ENCODE measurements around the gene ZNF746.

ZNF746 gene

GRCh38 chr7:149497467-149498261, at the start of gene ZNF746:
Gene ZNF746, minus strand, starts transcription at chr7:149497809. Its CDS starts 273 bp downstream, at chr7:149497536.
- peak; percentile 58 for DNase-seq (ENCODE audit: extremely low read depth, low read depth)
- TF ChIP-seq CTCF (IDR thresholded peaks at IDR 0.05; ENCODE audit: low read depth, low read length) = peak; percentile 41

- no peak for DNase-seq (ENCODE audit: extremely low read depth, low read depth)
- TF ChIP-seq CTCF (IDR thresholded peaks at IDR 0.05; ENCODE audit: low read depth, low read length) = no peak
These were observed 49.5 kb upstream of the ZNF746 start for GRCh38 chr7:149547126-149547525.

- TF ChIP-seq CTCF (IDR thresholded peaks at IDR 0.05; ENCODE audit: low read depth, low read length) = no peak
- no peak for DNase-seq (ENCODE audit: extremely low read depth, low read depth)
These were observed 48.7 kb upstream of the ZNF746 start for GRCh38 chr7:149546331-149546730.

- no peak for TF ChIP-seq CTCF (IDR thresholded peaks at IDR 0.05; ENCODE audit: low read depth, low read length)
- no peak for DNase-seq (ENCODE audit: extremely low read depth, low read depth)
These were observed 46.4 kb upstream of the ZNF746 start for GRCh38 chr7:149544028-149544427.

- TF ChIP-seq CTCF (IDR thresholded peaks at IDR 0.05; ENCODE audit: low read depth, low read length) = no peak
- DNase-seq (ENCODE audit: extremely low read depth, low read depth) = no peak
These were observed 35.0 kb upstream of the ZNF746 start for GRCh38 chr7:149532654-149533053.

GRCh38 chr7:149529136-149529718, 31.6 kb upstream of the ZNF746 start:
- no peak for DNase-seq (ENCODE audit: extremely low read depth, low read depth)
- TF ChIP-seq CTCF (IDR thresholded peaks at IDR 0.05; ENCODE audit: low read depth, low read length) = no peak

- no peak for TF ChIP-seq CTCF (IDR thresholded peaks at IDR 0.05; ENCODE audit: low read depth, low read length)
- no peak for DNase-seq (ENCODE audit: extremely low read depth, low read depth)
These were observed 29.8 kb upstream of the ZNF746 start for GRCh38 chr7:149527414-149527813.

Measured in AG09319 (cell line).